WI38 (cell line): ENCODE data around the gene CEBPE.

Experiments used
- H3K4me3 ChIP-seq: 2 replicates; pipeline ENCODE4 v1.5.1; 2011; ENCODE audit warnings: low read depth, mild to moderate bottlenecking, control low read depth, low read length
- CTCF ChIP-seq: IDR thresholded peaks from 2 replicates; pipeline ENCODE4 v1.5.1; 2012; ENCODE audit warnings: low read depth, mild to moderate bottlenecking, control low read depth, low read length

The CEBPE gene

GRCh38 chr14:23136566-23137133 lies 17.6 kb upstream of the CEBPE start:
- no peak overlapping the region for H3K4me3 ChIP-seq
- TF ChIP-seq CTCF: no peak

GRCh38 chr14:23132970-23133369 lies 13.9 kb upstream of the CEBPE start:
- TF ChIP-seq CTCF: no peak
- no peak overlapping the region for H3K4me3 ChIP-seq

GRCh38 chr14:23131482-23131881 lies 12.4 kb upstream of the CEBPE start:
- no peak for TF ChIP-seq CTCF
- no peak overlapping the region for H3K4me3 ChIP-seq

GRCh38 chr14:23130871-23131270 lies 11.8 kb upstream of the CEBPE start:
- TF ChIP-seq CTCF: no peak

GRCh38 chr14:23129759-23130316 lies 10.8 kb upstream of the CEBPE start:
- H3K4me3 ChIP-seq: no peak overlapping the region
- TF ChIP-seq CTCF: no peak

More at GRCh38 chr14:23130871-23131270, 11.8 kb upstream of the CEBPE start:
- H3K4me3 ChIP-seq: no peak overlapping the region

- no peak overlapping the region for H3K4me3 ChIP-seq
- no peak for TF ChIP-seq CTCF
Measured at GRCh38 chr14:23128969-23129758, 10.1 kb upstream of the CEBPE start.

- no peak for TF ChIP-seq CTCF
- H3K4me3 ChIP-seq: no peak overlapping the region
Measured at GRCh38 chr14:23127861-23128260, 8.8 kb upstream of the CEBPE start.
